KMS-11 (cell line): ENCODE data around the gene CEND1.

ENCODE experiments used
- H2AFZ ChIP-seq: fragments of 200-600 bp; sonication (generic); 2 replicates; pipeline ENCODE4 v1.6.1; 2016; ENCODE audit warnings: antibody characterized with exemption, mixed run types, low read depth
- H3K27ac ChIP-seq: fragments of 200-600 bp; sonication (generic); 2 replicates; pipeline ENCODE4 v1.6.1; 2016; ENCODE audit warnings: mild to moderate bottlenecking, mixed run types
- H3K27me3 ChIP-seq: fragments of 200-600 bp; sonication (generic); 2 replicates; pipeline ENCODE4 v1.6.1; 2017; ENCODE audit warnings: mild to moderate bottlenecking, low read depth, mixed run types, moderate library complexity; ENCODE audit not compliant: insufficient read depth
- H3K36me3 ChIP-seq: fragments of 200-600 bp; sonication (generic); 2 replicates; pipeline ENCODE4 v1.6.1; 2017; ENCODE audit warnings: mild to moderate bottlenecking, mixed run types; ENCODE audit not compliant: insufficient read depth
- H3K4me1 ChIP-seq: fragments of 200-600 bp; sonication (generic); 2 replicates; pipeline ENCODE4 v1.6.1; 2016; ENCODE audit warnings: mild to moderate bottlenecking, low read depth, mixed run types; ENCODE audit not compliant: poor library complexity, severe bottlenecking
- H3K4me2 ChIP-seq: fragments of 200-600 bp; sonication (generic); 2 replicates; pipeline ENCODE4 v1.7.0; 2016; ENCODE audit warnings: mild to moderate bottlenecking, mixed run types
- H3K4me3 ChIP-seq: fragments of 200-600 bp; sonication (generic); IDR thresholded peaks from 2 replicates; pipeline ENCODE4 v1.6.1; 2017; ENCODE audit warnings: low read depth, low read length, mixed read lengths; ENCODE audit not compliant: insufficient read depth
- H3K79me2 ChIP-seq: fragments of 200-600 bp; sonication (generic); 2 replicates; pipeline ENCODE4 v1.6.1; 2016; ENCODE audit warnings: low read depth, mixed run types; ENCODE audit not compliant: insufficient read depth
- H3K9ac ChIP-seq: fragments of 200-600 bp; sonication (generic); 2 replicates; pipeline ENCODE4 v1.6.1; 2016; ENCODE audit warnings: mild to moderate bottlenecking, mixed run types
- H4K20me1 ChIP-seq: fragments of 200-600 bp; sonication (generic); 2 replicates; pipeline ENCODE4 v1.6.1; 2016; ENCODE audit warnings: mild to moderate bottlenecking, mixed run types; ENCODE audit not compliant: insufficient read depth
- CTCF ChIP-seq: fragments of 200-600 bp; sonication (generic); conservative IDR thresholded peaks from 2 replicates; pipeline ENCODE4 v1.6.1; 2017; ENCODE audit warnings: low read depth, mild to moderate bottlenecking, antibody characterized with exemption, low read length, moderate library complexity, mixed read lengths

Gene CEND1

GRCh38 chr11:792873-793272 is 3.0 kb upstream of the CEND1 start:
- Histone ChIP-seq H3K4me2 (no peak overlapping the region), H3K79me2 (0 out of 2 replicates have a peak, but pooled peaks cover 4% of the 10 kb centered on the region), H2AFZ (no peak overlapping the region), H3K27ac (no peak overlapping the region), H3K4me1 (peaks cover 16% of the 10 kb centered on the region), H4K20me1 (no peaks in the 10 kb centered on the region), H3K9ac (no peak overlapping the region), H3K4me3 (no peak overlapping the region), H3K27me3 (no peaks in the 10 kb centered on the region), H3K36me3 (no peaks in the 10 kb centered on the region)
- no peak for TF ChIP-seq CTCF

GRCh38 chr11:792535-792821 is 2.6 kb upstream of the CEND1 start:
- TF ChIP-seq CTCF, result no peak
- H3K9ac ChIP-seq, result no peak overlapping the region
- H2AFZ ChIP-seq, result no peak overlapping the region
- H3K27me3 ChIP-seq, result no peaks in the 10 kb centered on the region
- H3K79me2 ChIP-seq, result 0 out of 2 replicates have a peak, but pooled peaks cover 4% of the 10 kb centered on the region
- no peaks in the 10 kb centered on the region for H4K20me1 ChIP-seq
- no peak overlapping the region for H3K27ac ChIP-seq
- peaks cover 16% of the 10 kb centered on the region for H3K4me1 ChIP-seq
- no peak overlapping the region for H3K4me2 ChIP-seq
- no peak overlapping the region for H3K4me3 ChIP-seq
- no peaks in the 10 kb centered on the region for H3K36me3 ChIP-seq

- H3K27ac ChIP-seq, result no peak overlapping the region
- H3K4me3 ChIP-seq, result no peak overlapping the region
- no peaks in the 10 kb centered on the region for H3K36me3 ChIP-seq
- no peak overlapping the region for H2AFZ ChIP-seq
- no peak for TF ChIP-seq CTCF
- H4K20me1 ChIP-seq, result no peaks in the 10 kb centered on the region
- no peaks in the 10 kb centered on the region for H3K27me3 ChIP-seq
- 0 out of 2 replicates have a peak, but pooled peaks cover 4% of the 10 kb centered on the region for H3K79me2 ChIP-seq
- no peak overlapping the region for H3K9ac ChIP-seq
- peaks cover 16% of the 10 kb centered on the region for H3K4me1 ChIP-seq
- no peak overlapping the region for H3K4me2 ChIP-seq
Measured at GRCh38 chr11:791658-792534, 2.0 kb upstream of the CEND1 start.

- TF ChIP-seq CTCF, result no peak
- Histone ChIP-seq H3K27me3 (no peaks in the 10 kb centered on the region), H3K27ac (no peak overlapping the region), H3K4me3 (no peak overlapping the region), H4K20me1 (no peaks in the 10 kb centered on the region), H3K4me2 (no peak overlapping the region), H3K9ac (no peak overlapping the region), H3K36me3 (no peaks in the 10 kb centered on the region), H3K79me2 (0 out of 2 replicates have a peak, but pooled peaks cover 4% of the 10 kb centered on the region), H2AFZ (no peak overlapping the region), H3K4me1 (peaks cover 12% of the 10 kb centered on the region)
Measured at GRCh38 chr11:790721-791564, 1.1 kb upstream of the CEND1 start.
